ENCODE measurements around the gene GADL1. TPM values are rescaled to one million over a fixed set of nuclear protein-coding genes. Genes with fewer than 3 reads are reported as not detected.

Gene GADL1
- polyA plus RNA-seq, 3 donors, result 0.01 TPM; not detected in 2

DNA sequence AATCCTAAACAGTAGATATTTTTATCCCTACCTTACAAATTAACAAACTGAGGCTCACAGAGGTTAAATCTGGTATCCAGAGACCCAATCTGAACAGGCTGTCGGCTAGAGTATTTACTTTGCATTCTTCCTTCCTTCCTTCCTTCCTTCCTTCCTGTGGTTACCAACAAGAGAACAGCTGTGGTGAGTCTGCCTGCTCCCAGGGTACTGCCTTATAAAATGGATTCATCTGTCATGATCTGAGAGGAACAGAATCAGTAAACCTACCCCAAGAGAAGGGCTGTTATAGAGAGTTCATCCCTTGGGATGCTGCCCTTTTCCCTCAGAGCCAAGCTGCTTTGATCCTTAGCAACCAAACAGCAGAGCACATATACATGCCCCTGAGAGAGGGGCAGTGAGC, 3.6 kb downstream of the GADL1 start:
- H3K27ac ChIP-seq (ENCODE audit: low read depth, low read length), result no peak overlapping the region
- WGBS, 3 donors, result 25 to 36% (median 33%) methylated on average over 1 of the region's 1 CpG

GRCh38 chr3:30886888-30887287, 7.6 kb downstream of the GADL1 start:
- WGBS, 3 donors, result 64 to 87% (median 83%) methylated on average over 2 of the region's 2 CpGs
- no peak overlapping the region for H3K27ac ChIP-seq (ENCODE audit: low read depth, low read length)

GRCh38 chr3:30878862-30879261, 15.6 kb downstream of the GADL1 start:
- WGBS, 3 donors, result 38 to 84% (median 80%) methylated on average over 1 of the region's 1 CpG
- no peak overlapping the region for H3K27ac ChIP-seq (ENCODE audit: low read depth, low read length)

GRCh38 chr3:30875505-30875904, 19.0 kb downstream of the GADL1 start:
- H3K27ac ChIP-seq (ENCODE audit: low read depth, low read length), result no peak overlapping the region
- 82 to 88% (median 86%) methylated on average over 5 of the region's 5 CpGs for WGBS, 3 donors

DNA sequence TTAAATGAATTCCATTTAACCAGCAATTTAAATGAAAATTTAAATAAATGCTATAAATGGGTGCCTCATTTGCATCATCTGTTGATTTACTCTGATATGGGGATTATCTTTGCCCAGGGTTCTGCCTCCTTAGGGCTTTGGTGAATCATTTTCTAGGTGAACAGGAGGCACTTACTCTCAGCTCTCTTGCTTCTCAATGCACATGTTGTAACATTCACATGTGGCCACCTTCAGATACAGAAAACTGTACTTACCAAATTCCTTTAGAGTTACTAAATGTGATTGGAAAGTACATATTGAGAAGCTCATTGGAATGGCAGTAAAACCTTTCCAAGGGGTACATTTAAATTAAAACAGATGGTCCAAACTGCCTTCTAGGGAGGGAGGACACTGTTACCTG, 20.8 kb downstream of the GADL1 start:
- no peak overlapping the region for H3K27ac ChIP-seq (ENCODE audit: low read depth, low read length)

- H3K27ac ChIP-seq (ENCODE audit: low read depth, low read length), result no peak overlapping the region
These were observed 21.6 kb downstream of the GADL1 start for GRCh38 chr3:30872879-30873278.

DNA sequence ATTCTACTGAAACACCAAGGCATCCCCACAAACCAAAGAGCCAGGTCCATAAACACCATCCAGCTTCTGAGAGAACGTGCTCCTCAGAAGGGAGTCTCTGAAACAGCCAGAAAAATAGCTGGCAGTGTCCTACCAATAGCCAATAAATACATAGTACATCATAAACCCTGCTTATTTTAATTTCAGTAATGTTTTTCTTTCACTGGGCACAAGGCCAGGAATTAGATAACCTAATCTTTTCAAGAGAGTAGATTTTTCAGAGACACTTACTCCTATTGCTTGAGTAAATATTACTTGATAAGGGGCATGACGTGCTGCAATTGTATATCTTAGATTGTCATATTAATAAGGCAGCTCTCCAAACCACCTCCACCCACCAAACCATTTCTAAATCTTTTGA, 22.7 kb downstream of the GADL1 start:
- WGBS, 3 donors, result 39 to 71% (median 65%) methylated on average over 2 of the region's 2 CpGs
- H3K27ac ChIP-seq (ENCODE audit: low read depth, low read length), result no peak overlapping the region

- no peak overlapping the region for H3K27ac ChIP-seq (ENCODE audit: low read depth, low read length)
- WGBS, 3 donors, result 83 to 86% (median 85%) methylated on average over 2 of the region's 2 CpGs
These were observed 29.6 kb downstream of the GADL1 start for GRCh38 chr3:30864836-30865235.

DNA sequence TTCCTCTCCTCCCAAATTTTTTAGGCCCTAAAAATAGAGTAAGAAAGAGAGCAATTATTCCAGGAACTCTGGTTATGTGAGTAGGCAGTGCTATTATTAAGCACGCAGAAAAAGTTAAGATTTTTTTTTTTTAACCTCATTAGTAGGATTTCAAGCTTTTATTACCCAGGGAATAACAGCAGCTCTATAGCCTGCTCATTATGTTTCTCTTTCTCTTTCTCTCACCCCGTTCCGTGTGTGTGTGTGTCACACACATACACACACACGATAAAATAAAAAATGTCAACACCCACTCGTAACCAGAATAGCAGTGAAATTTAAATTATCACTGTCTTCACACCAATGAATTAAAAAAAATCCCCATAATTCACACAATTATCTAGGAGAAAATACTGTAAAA, 30.3 kb downstream of the GADL1 start:
- 76 to 86% (median 81%) methylated on average over 5 of the region's 5 CpGs for WGBS, 3 donors
- H3K27ac ChIP-seq (ENCODE audit: low read depth, low read length), result no peak overlapping the region

GRCh38 chr3:30862004-30862403, 32.5 kb downstream of the GADL1 start:
- no peak overlapping the region for H3K27ac ChIP-seq (ENCODE audit: low read depth, low read length)
- WGBS, 3 donors, result 82 to 95% (median 89%) methylated on average over 2 of the region's 2 CpGs

GRCh38 chr3:30858894-30859389, 35.5 kb downstream of the GADL1 start:
- 76 to 85% (median 84%) methylated on average over 5 of the region's 5 CpGs for WGBS, 3 donors
- H3K27ac ChIP-seq (ENCODE audit: low read depth, low read length), result no peak overlapping the region

DNA sequence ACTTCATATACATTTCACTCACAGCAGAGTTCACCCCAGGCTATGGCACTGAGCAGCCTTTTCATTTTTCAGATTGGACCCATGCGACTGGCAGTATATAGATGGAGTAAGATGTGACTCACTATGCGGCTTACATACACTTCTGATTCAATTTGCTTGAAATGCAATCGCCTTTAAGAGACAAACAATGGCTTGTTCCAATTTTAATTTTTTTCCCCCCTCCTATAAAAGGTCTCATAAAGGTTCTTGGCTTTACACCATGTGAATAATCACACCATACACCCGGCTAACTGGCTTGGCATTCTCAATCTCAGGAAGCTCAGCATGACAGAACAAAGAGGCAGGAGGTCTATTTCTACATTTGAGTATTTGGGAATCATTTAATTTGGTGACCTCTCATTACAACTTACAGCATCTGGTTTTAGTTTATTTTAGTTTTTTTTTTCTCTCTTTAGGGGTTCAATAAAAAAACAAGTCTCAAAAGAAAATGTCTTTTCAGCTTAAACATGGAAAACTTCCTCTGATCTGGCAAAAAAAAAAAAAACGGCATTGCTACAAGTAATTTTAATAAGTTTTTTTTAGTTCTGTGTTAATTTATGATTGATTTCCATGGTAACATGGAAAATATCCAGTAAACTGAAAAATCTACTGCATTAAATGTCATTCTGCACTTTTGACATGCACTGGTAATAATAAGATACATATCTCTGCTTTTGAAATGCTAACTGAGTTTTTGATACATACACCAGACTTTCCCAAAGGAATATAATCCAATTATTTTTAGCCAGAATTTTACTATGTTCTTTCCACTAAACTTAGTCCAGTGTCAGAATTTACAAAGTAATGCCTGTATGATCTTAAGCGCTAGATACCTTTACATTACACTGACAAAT, 38.8 kb downstream of the GADL1 start:
- no peak overlapping the region for H3K27ac ChIP-seq (ENCODE audit: low read depth, low read length)
- 65 to 73% (median 67%) methylated on average over 6 of the region's 6 CpGs for WGBS, 3 donors

GRCh38 chr3:30852833-30853232, 41.6 kb downstream of the GADL1 start:
- 67 to 85% (median 84%) methylated on average over 4 of the region's 4 CpGs for WGBS, 3 donors
- H3K27ac ChIP-seq (ENCODE audit: low read depth, low read length), result no peak overlapping the region

GRCh38 chr3:30848087-30848779, 46.2 kb downstream of the GADL1 start:
- 59 to 80% (median 76%) methylated on average over 3 of the region's 3 CpGs for WGBS, 3 donors
- no peak overlapping the region for H3K27ac ChIP-seq (ENCODE audit: low read depth, low read length)

DNA sequence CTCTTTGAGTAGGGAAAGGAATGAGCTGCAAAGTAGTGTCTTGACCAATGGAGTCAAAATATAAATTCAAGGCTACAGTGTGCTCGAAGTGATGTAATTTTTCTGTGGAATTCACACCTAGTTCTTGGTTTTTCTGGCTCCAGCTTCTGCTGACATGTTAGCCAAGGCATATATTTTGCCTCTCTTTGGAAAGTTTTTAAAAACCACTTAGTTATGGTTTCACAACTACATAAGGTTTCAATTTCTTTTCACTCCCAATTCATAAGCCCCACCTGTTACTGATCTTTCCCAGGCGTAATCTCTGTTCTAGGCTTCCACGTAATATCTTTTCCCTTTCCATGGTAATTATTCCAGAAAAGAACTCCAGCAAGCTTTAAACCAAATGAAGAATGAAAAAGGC, 46.9 kb downstream of the GADL1 start:
- H3K27ac ChIP-seq (ENCODE audit: low read depth, low read length), result no peak overlapping the region
- WGBS, 3 donors, result 70 to 88% (median 77%) methylated on average over 3 of the region's 3 CpGs

GRCh38 chr3:30845606-30846005, 48.9 kb downstream of the GADL1 start:
- H3K27ac ChIP-seq (ENCODE audit: low read depth, low read length), result no peak overlapping the region
- WGBS, 3 donors, result 46 to 96% (median 93%) methylated on average over 2 of the region's 2 CpGs

DNA sequence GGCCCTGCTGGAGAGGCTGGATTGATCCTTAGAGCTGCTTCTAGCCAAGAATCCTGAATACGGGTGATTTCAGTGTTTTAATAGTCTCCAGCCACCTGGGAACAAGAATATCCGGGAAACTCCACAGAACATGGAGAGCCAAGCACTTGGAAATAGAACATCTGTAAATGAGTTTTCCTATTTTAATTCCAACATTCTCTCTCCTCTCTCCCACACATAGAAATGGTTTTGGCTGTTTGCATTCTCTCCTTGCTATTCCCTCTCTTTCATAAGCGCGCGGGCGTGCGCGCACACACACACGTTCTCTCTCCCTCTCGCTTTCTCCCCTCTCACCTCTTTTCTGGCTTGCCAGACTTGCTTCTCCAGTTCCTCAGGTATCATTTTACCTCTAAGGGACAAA, 50.6 kb downstream of the GADL1 start:
- 74 to 79% (median 78%) methylated on average over 10 of the region's 10 CpGs for WGBS, 3 donors
- no peak overlapping the region for H3K27ac ChIP-seq (ENCODE audit: low read depth, low read length)

DNA sequence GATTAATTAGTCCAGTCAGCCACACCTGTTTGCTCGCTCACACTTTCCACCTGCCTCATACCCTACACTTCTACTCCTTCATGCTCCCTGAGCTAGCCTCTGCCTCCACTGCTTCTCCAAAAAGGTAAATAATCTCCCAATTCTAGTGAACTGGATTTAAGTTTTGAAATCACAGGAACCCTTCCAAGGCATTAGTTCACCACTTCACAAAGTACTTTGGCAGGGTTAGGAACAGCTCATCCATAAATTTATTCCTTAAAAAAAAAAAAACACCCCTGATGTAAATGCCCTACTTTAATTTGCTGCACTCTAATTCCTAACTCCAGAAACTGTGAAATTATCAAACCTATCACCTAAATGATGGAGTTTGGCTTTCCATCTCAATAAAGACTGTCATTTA, 58.3 kb downstream of the GADL1 start:
- H3K27ac ChIP-seq (ENCODE audit: low read depth, low read length), result no peak overlapping the region
- WGBS, 3 donors, result 77 to 96% (median 92%) methylated on average over 1 of the region's 1 CpG

DNA sequence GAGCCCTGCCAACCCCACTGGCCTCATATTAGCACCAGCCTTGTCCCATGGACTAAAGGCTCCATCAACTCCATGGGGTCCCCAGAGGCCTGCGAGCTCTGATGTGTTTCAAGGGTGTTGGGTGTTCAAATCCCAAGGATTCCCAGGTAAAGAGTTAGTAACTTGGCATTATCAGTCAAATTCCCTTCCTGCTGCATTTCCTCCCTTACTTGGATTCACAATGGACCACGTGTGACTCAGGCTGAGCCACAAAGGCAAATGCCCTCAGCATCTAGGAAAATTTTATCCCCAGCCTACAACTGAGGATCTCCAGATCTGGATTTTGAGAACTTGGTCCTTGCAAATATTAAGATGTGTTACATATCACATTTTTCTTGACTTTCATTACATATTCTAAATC, 58.8 kb downstream of the GADL1 start:
- no peak overlapping the region for H3K27ac ChIP-seq (ENCODE audit: low read depth, low read length)
- 61 to 69% (median 67%) methylated on average over 2 of the region's 2 CpGs for WGBS, 3 donors

Data from adipose tissue (tissue), 3 donors.